ENCODE results near the gene A2M. TPM values are rescaled to one million over a fixed set of nuclear protein-coding genes. Genes with fewer than 3 reads are reported as not detected.

A2M gene
- total RNA-seq, 1 experiment from 2014 or later, result 1.2 TPM

DNA sequence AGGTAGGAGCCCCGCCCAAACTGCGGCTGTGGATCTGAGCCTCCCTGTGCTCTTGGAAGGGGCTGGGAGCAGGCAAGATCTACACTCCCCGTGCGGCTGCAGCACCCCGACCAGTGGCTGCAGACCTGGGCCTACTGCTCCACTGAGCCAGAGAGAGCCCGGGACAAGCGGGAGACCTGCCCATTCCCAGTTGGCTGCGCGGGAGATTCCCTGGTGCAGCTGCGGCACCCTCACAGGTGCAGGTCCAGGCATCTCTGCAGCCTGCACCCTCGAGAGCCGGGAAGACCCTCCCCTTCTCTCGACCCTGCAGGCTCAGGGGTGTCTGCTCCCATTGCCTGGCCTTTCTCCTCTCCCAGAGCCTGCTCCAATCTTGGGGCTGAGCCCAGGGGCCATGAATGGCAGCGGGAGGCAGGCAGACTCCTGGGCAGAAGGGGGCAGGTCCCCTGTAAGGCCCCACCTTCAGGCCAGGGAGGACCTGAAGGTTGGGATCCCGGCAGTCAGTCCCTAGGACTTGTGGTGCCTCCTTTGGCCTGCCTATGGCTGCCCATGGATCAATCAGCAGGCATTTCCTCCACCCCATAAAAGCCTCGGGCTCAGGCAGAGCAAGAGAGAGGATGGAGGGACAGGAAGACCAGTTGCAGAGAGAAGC, 8.8 kb upstream of the A2M start:
- H4K20me1 ChIP-seq (ENCODE audit: control insufficient read depth, insufficient read depth, insufficient read length), result no peaks in the 10 kb centered on the region
- no peak overlapping the region for H3K18ac ChIP-seq (ENCODE audit: insufficient read length, low read depth, low read length)
- H2BK20ac ChIP-seq (ENCODE audit: low read depth, low read length, poor library complexity, severe bottlenecking), result no peak overlapping the region
- no peaks in the 10 kb centered on the region for H3K9me3 ChIP-seq (ENCODE audit: control insufficient read depth, low read depth, low read length)
- no peak overlapping the region for H2AK5ac ChIP-seq (ENCODE audit: insufficient read length, low read length)
- H3K23me2 ChIP-seq (ENCODE audit: insufficient read length, low read depth, low read length, poor library complexity, severe bottlenecking), result no peaks in the 10 kb centered on the region
- no peak overlapping the region for H2BK15ac ChIP-seq (ENCODE audit: low read depth, low read length)
- WGBS (ENCODE audit: extremely low coverage, insufficient read length, low lambda C conversion rate), result no CpG with 5 or more reads among the region's 16 CpGs
- DNase-seq, result peak; percentile 55
- no peak overlapping the region for H4K8ac ChIP-seq (replicated peaks; ENCODE audit: insufficient read length, low read depth, low read length)
- no peak overlapping the region for H3K4ac ChIP-seq (ENCODE audit: low read depth, low read length)
- Mint-ChIP-seq H3K4me1 (no peaks in the 10 kb centered on the region), H3K9me3 (no peaks in the 10 kb centered on the region; a peak in 1 of 5 replicates), H3K27me3 (ENCODE audit: low read depth) (no peaks in the 10 kb centered on the region), H3K36me3 (ENCODE audit: insufficient read depth in 1 of 3, low read depth in 3 of 3) (peaks cover 0 to 4% (median 0%) of the 10 kb centered on the region in 3 experiments; a peak in 2 of 7 replicates), H3K27ac (no peak overlapping the region), H3K4me3 (no peak overlapping the region)
- H3T11ph ChIP-seq (ENCODE audit: low read length), result no peak overlapping the region
- H3K23ac ChIP-seq (ENCODE audit: insufficient read length, low read depth, low read length), result no peak overlapping the region
- H3K79me2 ChIP-seq (ENCODE audit: insufficient read depth, low read length), result no peaks in the 10 kb centered on the region
- H2BK12ac ChIP-seq (ENCODE audit: insufficient read length, low read depth, low read length), result no peak overlapping the region
- H3K56ac ChIP-seq (ENCODE audit: insufficient read length, low read depth, low read length), result no peak overlapping the region
- no peak overlapping the region for H2BK5ac ChIP-seq (ENCODE audit: insufficient read length, low read length)
- no peak overlapping the region for H4K91ac ChIP-seq (ENCODE audit: insufficient read length, low read depth, low read length)
- no peaks in the 10 kb centered on the region for H3K79me1 ChIP-seq (ENCODE audit: insufficient read depth, low read depth, low read length, poor library complexity, severe bottlenecking)
- H2BK120ac ChIP-seq (ENCODE audit: low read depth, low read length, poor library complexity, severe bottlenecking), result no peak overlapping the region
- no peak overlapping the region for H3K4me2 ChIP-seq (ENCODE audit: insufficient read depth, insufficient read length, low read length)
- no peaks in the 10 kb centered on the region for H3K27me3 ChIP-seq (ENCODE audit: insufficient read depth, low read length)
- H2AFZ ChIP-seq (ENCODE audit: low read length), result no peak overlapping the region
- no peak overlapping the region for H3K9ac ChIP-seq (ENCODE audit: extremely low read depth, insufficient read length, low read length)
- no peak overlapping the region for H4K5ac ChIP-seq (ENCODE audit: insufficient read length, low read depth, low read length)
- H3K14ac ChIP-seq (ENCODE audit: insufficient read depth, low read length), result no peak overlapping the region
- H3K27ac ChIP-seq (ENCODE audit: insufficient read length, low read depth, low read length), result no peak overlapping the region
- no peaks in the 10 kb centered on the region for H3K4me1 ChIP-seq (ENCODE audit: insufficient read depth, low read length)
- no peak for TF ChIP-seq CTCF (conservative IDR thresholded peaks at IDR 0.05)

All from H9 (cell line).